ENCODE results near the gene CDCA7L. TPM values are rescaled to one million over a fixed set of nuclear protein-coding genes. Genes with fewer than 3 reads are reported as not detected.

Gene CDCA7L
- polyA plus RNA-seq, 1 of the 3 experiments (the other 2 are of a cell fraction) = 18.4 TPM

GRCh38 chr7:21944616-21945453 is 864 bp downstream of the CDCA7L start:
- ChIA-PET POLR2A (no interaction called here), CTCF (interaction anchor here (1.1 kb wide), 1 partner anchor 10 kb away, joined by 4 read pairs; no protein-coding TSS in a partner anchor)
- Histone ChIP-seq H3K4me2 (peak overlapping the region; percentile 89), H3K79me2 (ENCODE audit: insufficient read depth) (no peaks in the 10 kb centered on the region), H3K27ac (ENCODE audit: low read depth in 2 of 2, low read length in 1 of 2) (peak overlapping the region in 1 of 2 experiments; percentile 11; a peak in 1 of 4 replicates), H4K20me1 (ENCODE audit: insufficient read depth) (no peaks in the 10 kb centered on the region), H3K9me3 (no peaks in the 10 kb centered on the region), H3K4me3 (ENCODE audit: low read depth in 2 of 2, low read length in 1 of 2) (peak overlapping the region; percentile 71 to 75), H3F3A (replicated peaks; ENCODE audit: insufficient read depth) (no peaks in the 10 kb centered on the region), H3K27me3 (ENCODE audit: insufficient read depth) (peaks cover 5% of the 10 kb centered on the region), H2AFZ (ENCODE audit: low read depth) (peak overlapping the region; percentile 91), H3K4me1 (ENCODE audit: control insufficient read depth in 1 of 2, insufficient read depth in 2 of 2, low read depth in 1 of 2, low read length in 1 of 2) (peaks cover 0 to 8% of the 10 kb centered on the region in 2 experiments; a peak in 1 of 4 replicates), H3K36me3 (replicated peaks in 1 of 2; ENCODE audit: control insufficient read depth in 1 of 2, insufficient read depth in 2 of 2, low read length in 1 of 2) (no peaks in the 10 kb centered on the region), H3K9ac (peak overlapping the region; percentile 61; the same call in 1 of the 2 replicates), H3K9me2 (no peaks in the 10 kb centered on the region)
- no peak for TF ChIP-seq PBX3 (IDR thresholded peaks at IDR 0.05)
- 10% methylated on average over 34 of the region's 34 CpGs for WGBS (ENCODE audit: low lambda C conversion rate)
- no peak for DNase-seq

GRCh38 chr7:21943436-21943835 is 2.3 kb downstream of the CDCA7L start:
- POLR2A ChIA-PET = no interaction called here
- Histone ChIP-seq H3K27ac (ENCODE audit: low read depth in 2 of 2, low read length in 1 of 2) (no peak overlapping the region), H3K79me2 (ENCODE audit: insufficient read depth) (no peaks in the 10 kb centered on the region), H3K27me3 (ENCODE audit: insufficient read depth) (peaks cover 5% of the 10 kb centered on the region), H3K9me3 (no peaks in the 10 kb centered on the region), H2AFZ (ENCODE audit: low read depth) (no peak overlapping the region), H3F3A (replicated peaks; ENCODE audit: insufficient read depth) (no peaks in the 10 kb centered on the region), H3K4me2 (no peak overlapping the region), H3K36me3 (replicated peaks in 1 of 2; ENCODE audit: control insufficient read depth in 1 of 2, insufficient read depth in 2 of 2, low read length in 1 of 2) (no peaks in the 10 kb centered on the region), H3K9ac (no peak overlapping the region), H3K9me2 (no peaks in the 10 kb centered on the region), H4K20me1 (ENCODE audit: insufficient read depth) (no peaks in the 10 kb centered on the region), H3K4me3 (ENCODE audit: low read depth in 2 of 2, low read length in 1 of 2) (no peak overlapping the region), H3K4me1 (ENCODE audit: control insufficient read depth in 1 of 2, insufficient read depth in 2 of 2, low read depth in 1 of 2, low read length in 1 of 2) (peaks cover 0 to 8% of the 10 kb centered on the region in 2 experiments; a peak in 1 of 4 replicates)
- no peak for DNase-seq
- WGBS (ENCODE audit: low lambda C conversion rate) = 77% methylated on average over 5 of the region's 5 CpGs
- no peak for TF ChIP-seq TAF1 (IDR thresholded peaks at IDR 0.05; ENCODE audit: borderline replicate concordance, low read depth, low read length)
- TF ChIP-seq NRF1 (IDR thresholded peaks at IDR 0.05; ENCODE audit: low read depth, low read length) = no peak
- TF ChIP-seq ZBTB33 (IDR thresholded peaks at IDR 0.05; ENCODE audit: borderline replicate concordance, low read depth) = no peak
- TF ChIP-seq MXI1 (IDR thresholded peaks at IDR 0.05; ENCODE audit: low read depth, low read length) = no peak
- no peak for TF ChIP-seq MEF2A (IDR thresholded peaks at IDR 0.05; ENCODE audit: borderline replicate concordance, low read depth)
- no peak for TF ChIP-seq REST (IDR thresholded peaks at IDR 0.05; ENCODE audit: low read depth, low read length)
- TF ChIP-seq ELF1 (IDR thresholded peaks at IDR 0.05) = no peak
- TF ChIP-seq EP300 (IDR thresholded peaks at IDR 0.05; ENCODE audit: borderline replicate concordance in 1 of 2, low read depth in 1 of 2, low read length in 1 of 2) = no peak
- no peak for TF ChIP-seq FOXM1 (IDR thresholded peaks at IDR 0.05; ENCODE audit: low read depth)
- no peak for TF ChIP-seq FOXJ3 (CRISPR knock-in tag; IDR thresholded peaks at IDR 0.05)
- no peak for TF ChIP-seq RAD21 (IDR thresholded peaks at IDR 0.05; ENCODE audit: low read length)
- no peak for TF ChIP-seq USF2 (IDR thresholded peaks at IDR 0.05; ENCODE audit: borderline replicate concordance, low read depth, low read length)
- TF ChIP-seq EZH2phosphoT487 (IDR thresholded peaks at IDR 0.05; ENCODE audit: borderline replicate concordance, low read depth) = no peak
- TF ChIP-seq JUND (IDR thresholded peaks at IDR 0.05) = no peak
- TF ChIP-seq NFIC (IDR thresholded peaks at IDR 0.05; ENCODE audit: borderline replicate concordance) = no peak
- CTCF ChIA-PET = interaction anchor here (1.1 to 1.2 kb wide), 2 partner anchors 57 to 61 kb away, joined by 3 to 4 read pairs; no protein-coding TSS in a partner anchor
